OCI-LY3 (cell line): ENCODE data around the gene DCC.

Source experiments
- H2AFZ ChIP-seq: fragments of 200-600, 300-600 bp; shearing (Covaris generic); 2 replicates; pipeline ENCODE4 v1.6.0; 2014; ENCODE audit warnings: antibody characterized with exemption, low read depth, low read length
- H3K27ac ChIP-seq: fragments of 200-600, 300-600 bp; sonication (generic); 2 replicates; pipeline ENCODE4 v1.5.1; 2014; ENCODE audit warnings: mild to moderate bottlenecking, low read length, moderate library complexity, mixed read lengths
- H3K27me3 ChIP-seq: fragments of 200-600, 300-600 bp; sonication (generic); 2 replicates; pipeline ENCODE4 v1.6.1; 2014; ENCODE audit warnings: low read depth, low read length, mixed read lengths
- H3K36me3 ChIP-seq: fragments of 200-600, 300-600 bp; sonication (generic); replicated peaks from 2 replicates; pipeline ENCODE3; 2014; ENCODE audit warnings: low read depth, low read length, mixed read lengths
- H3K4me1 ChIP-seq: fragments of 300-600, 200-600 bp; sonication (generic); 2 replicates; pipeline ENCODE4 v1.6.1; 2014; ENCODE audit warnings: low read length, mixed read lengths
- H3K4me2 ChIP-seq: fragments of 200-600, 300-600 bp; sonication (generic); 2 replicates; pipeline ENCODE4 v1.6.1; 2014; ENCODE audit warnings: low read length, mixed read lengths
- H3K4me3 ChIP-seq: fragments of 300-600, 200-600 bp; sonication (generic); 2 replicates; pipeline ENCODE4 v1.5.1; 2014; ENCODE audit warnings: antibody characterized with exemption, mild to moderate bottlenecking, low read length, moderate library complexity
- H3K79me2 ChIP-seq: fragments of 300-600, 200-600 bp; shearing (Covaris generic); 2 replicates; pipeline ENCODE4 v1.6.1; 2014; ENCODE audit warnings: mild to moderate bottlenecking, low read length, mixed read lengths
- H3K9ac ChIP-seq: fragments of 300-600, 200-600 bp; shearing (Covaris generic); 2 replicates; pipeline ENCODE4 v1.6.0; 2014; ENCODE audit warnings: mild to moderate bottlenecking, low read length, moderate library complexity
- H3K9me3 ChIP-seq: fragments of 200-600, 300-600 bp; shearing (Covaris generic); 2 replicates; pipeline ENCODE4 v1.6.1; 2014; ENCODE audit warnings: low read length, mixed read lengths; ENCODE audit not compliant: insufficient read depth
- H4K20me1 ChIP-seq: fragments of 200-600, 300-600 bp; sonication (generic); 2 replicates; pipeline ENCODE4 v1.6.1; 2016; ENCODE audit warnings: low read length, mixed read lengths; ENCODE audit not compliant: insufficient read depth
- EZH2phosphoT487 ChIP-seq: fragments of 200-600 bp; shearing (Covaris generic); IDR thresholded peaks from 2 replicates; pipeline ENCODE4 v1.6.1; 2018; ENCODE audit warnings: antibody characterized with exemption, mixed run types, low read depth
- TF ChIP-seq, protein P1 (sequence below): fragments of 200-600, 300-600 bp; sonication (generic); IDR thresholded peaks from 2 replicates; pipeline ENCODE4 v1.5.1; 2014; ENCODE audit warnings: antibody characterized with exemption, low read length, low read depth

Gene DCC

DNA sequence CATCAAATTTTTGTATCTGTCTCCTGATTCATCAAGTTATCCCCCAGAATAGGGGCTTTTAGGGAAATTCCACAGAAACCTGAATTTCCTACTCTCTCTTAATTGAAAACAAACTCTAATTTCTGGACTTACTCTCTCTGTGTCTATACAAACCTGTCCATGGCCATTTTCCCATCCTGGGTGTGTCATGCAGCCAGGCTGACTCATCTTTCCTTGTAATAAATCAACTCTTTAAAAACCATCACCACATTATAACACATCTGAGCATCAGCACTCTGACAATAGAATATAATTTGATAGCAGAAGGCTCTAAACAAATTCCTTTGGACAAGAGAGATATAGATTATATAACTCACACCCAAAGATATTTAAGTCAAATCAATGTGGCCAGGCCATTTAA, 610.2 kb downstream of the DCC start:
- no peaks in the 10 kb centered on the region for H3K9me3 ChIP-seq
- H3K9ac ChIP-seq: no peak overlapping the region
- no peaks in the 10 kb centered on the region for H3K36me3 ChIP-seq
- H3K79me2 ChIP-seq: no peaks in the 10 kb centered on the region
- H4K20me1 ChIP-seq: no peaks in the 10 kb centered on the region
- H3K4me1 ChIP-seq: no peaks in the 10 kb centered on the region
- no peak overlapping the region for H3K27ac ChIP-seq
- H3K4me2 ChIP-seq: no peak overlapping the region
- H3K27me3 ChIP-seq: no peaks in the 10 kb centered on the region
- TF ChIP-seq, protein P1, sequence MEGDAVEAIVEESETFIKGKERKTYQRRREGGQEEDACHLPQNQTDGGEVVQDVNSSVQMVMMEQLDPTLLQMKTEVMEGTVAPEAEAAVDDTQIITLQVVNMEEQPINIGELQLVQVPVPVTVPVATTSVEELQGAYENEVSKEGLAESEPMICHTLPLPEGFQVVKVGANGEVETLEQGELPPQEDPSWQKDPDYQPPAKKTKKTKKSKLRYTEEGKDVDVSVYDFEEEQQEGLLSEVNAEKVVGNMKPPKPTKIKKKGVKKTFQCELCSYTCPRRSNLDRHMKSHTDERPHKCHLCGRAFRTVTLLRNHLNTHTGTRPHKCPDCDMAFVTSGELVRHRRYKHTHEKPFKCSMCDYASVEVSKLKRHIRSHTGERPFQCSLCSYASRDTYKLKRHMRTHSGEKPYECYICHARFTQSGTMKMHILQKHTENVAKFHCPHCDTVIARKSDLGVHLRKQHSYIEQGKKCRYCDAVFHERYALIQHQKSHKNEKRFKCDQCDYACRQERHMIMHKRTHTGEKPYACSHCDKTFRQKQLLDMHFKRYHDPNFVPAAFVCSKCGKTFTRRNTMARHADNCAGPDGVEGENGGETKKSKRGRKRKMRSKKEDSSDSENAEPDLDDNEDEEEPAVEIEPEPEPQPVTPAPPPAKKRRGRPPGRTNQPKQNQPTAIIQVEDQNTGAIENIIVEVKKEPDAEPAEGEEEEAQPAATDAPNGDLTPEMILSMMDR: no peak
- H3K4me3 ChIP-seq: no peak overlapping the region
- H2AFZ ChIP-seq: no peak overlapping the region

DNA sequence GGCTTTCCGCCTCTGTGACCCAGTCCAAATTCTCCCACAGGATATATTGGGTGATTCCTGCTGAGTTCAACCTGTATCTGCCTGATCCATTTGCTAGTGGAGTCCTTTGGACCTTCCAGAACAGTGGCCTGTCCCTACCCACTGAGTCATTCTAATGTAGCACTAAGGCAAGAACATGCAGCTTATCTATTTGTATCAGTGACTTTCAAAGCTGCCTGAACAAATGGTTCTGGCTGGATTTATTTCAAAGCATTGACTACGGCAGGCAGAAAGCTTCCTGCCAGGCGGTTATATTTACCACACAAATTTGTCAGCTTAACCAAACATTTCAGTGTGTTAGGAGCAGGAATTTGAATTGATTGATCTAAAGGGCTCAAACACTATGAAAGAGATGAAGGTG, 613.4 kb downstream of the DCC start:
- no peak overlapping the region for H3K9ac ChIP-seq
- no peaks in the 10 kb centered on the region for H3K9me3 ChIP-seq
- H3K79me2 ChIP-seq: no peaks in the 10 kb centered on the region
- no peaks in the 10 kb centered on the region for H3K36me3 ChIP-seq
- H3K4me1 ChIP-seq: no peaks in the 10 kb centered on the region
- no peak overlapping the region for H3K4me2 ChIP-seq
- H3K27ac ChIP-seq: no peak overlapping the region
- H2AFZ ChIP-seq: no peak overlapping the region
- no peaks in the 10 kb centered on the region for H3K27me3 ChIP-seq
- no peak overlapping the region for H3K4me3 ChIP-seq
- TF ChIP-seq, protein P1: no peak
- TF ChIP-seq EZH2phosphoT487: no peak
- H4K20me1 ChIP-seq: no peaks in the 10 kb centered on the region

DNA sequence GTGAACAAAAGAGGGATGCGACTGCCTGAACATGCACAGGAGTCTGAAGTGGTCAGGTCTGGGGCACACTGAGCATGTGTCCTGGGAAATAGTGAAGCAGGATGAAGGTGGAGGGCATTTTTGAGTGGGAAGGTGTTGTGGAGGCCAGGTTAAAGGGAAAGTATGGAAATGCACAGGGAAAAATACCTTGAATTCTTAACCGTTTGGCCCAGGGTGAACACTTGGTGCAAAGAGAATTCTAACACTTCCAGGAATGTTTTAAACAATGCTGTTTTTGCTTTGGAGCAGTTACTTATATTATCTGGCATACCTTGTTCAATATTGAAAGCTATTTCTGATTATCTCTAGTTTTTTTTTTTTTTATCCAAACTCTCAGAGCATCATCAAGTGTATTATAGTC, 623.5 kb downstream of the DCC start:
- no peak overlapping the region for H3K4me3 ChIP-seq
- no peaks in the 10 kb centered on the region for H3K79me2 ChIP-seq
- no peak overlapping the region for H3K4me2 ChIP-seq
- H3K27ac ChIP-seq: no peak overlapping the region
- no peak overlapping the region for H2AFZ ChIP-seq
- no peaks in the 10 kb centered on the region for H3K27me3 ChIP-seq
- no peaks in the 10 kb centered on the region for H3K4me1 ChIP-seq
- H3K9me3 ChIP-seq: no peaks in the 10 kb centered on the region
- no peaks in the 10 kb centered on the region for H4K20me1 ChIP-seq
- H3K36me3 ChIP-seq: no peaks in the 10 kb centered on the region
- no peak for TF ChIP-seq EZH2phosphoT487
- TF ChIP-seq, protein P1: no peak
- H3K9ac ChIP-seq: no peak overlapping the region

DNA sequence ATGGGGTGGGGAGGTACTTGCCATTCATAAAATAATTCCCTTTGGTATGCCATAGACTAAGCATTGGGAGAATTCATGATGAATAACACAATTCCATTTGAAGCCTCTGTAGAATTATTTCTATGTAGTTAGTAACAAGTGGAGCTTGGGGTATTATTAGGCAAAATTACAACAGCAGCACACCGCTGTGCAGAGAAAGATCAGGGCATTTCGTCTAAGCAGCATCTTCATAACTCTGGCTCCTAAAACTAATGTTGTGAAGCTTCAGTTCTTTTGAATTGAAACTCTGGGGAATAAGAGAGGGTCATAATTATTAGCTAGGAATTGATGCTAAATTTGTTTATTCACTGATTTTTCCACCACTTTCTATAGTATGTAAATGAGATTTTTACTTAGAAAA, 630.7 kb downstream of the DCC start:
- no peaks in the 10 kb centered on the region for H3K79me2 ChIP-seq
- H3K9me3 ChIP-seq: no peaks in the 10 kb centered on the region
- H3K27ac ChIP-seq: no peak overlapping the region
- H3K36me3 ChIP-seq: no peaks in the 10 kb centered on the region
- no peaks in the 10 kb centered on the region for H4K20me1 ChIP-seq
- no peak for TF ChIP-seq EZH2phosphoT487
- TF ChIP-seq, protein P1: no peak
- H3K4me1 ChIP-seq: no peaks in the 10 kb centered on the region
- H3K27me3 ChIP-seq: no peaks in the 10 kb centered on the region
- H3K9ac ChIP-seq: no peak overlapping the region
- H3K4me2 ChIP-seq: no peak overlapping the region
- no peak overlapping the region for H2AFZ ChIP-seq
- H3K4me3 ChIP-seq: no peak overlapping the region
